ENCODE data around the gene SETDB2. TPM values are rescaled to one million over a fixed set of nuclear protein-coding genes. Genes with fewer than 3 reads are reported as not detected.

Gene SETDB2
- total and polyA plus RNA-seq, 2 of the 4 experiments (the other 2 are of a cell fraction) = 4.3 to 5.7 TPM

DNA sequence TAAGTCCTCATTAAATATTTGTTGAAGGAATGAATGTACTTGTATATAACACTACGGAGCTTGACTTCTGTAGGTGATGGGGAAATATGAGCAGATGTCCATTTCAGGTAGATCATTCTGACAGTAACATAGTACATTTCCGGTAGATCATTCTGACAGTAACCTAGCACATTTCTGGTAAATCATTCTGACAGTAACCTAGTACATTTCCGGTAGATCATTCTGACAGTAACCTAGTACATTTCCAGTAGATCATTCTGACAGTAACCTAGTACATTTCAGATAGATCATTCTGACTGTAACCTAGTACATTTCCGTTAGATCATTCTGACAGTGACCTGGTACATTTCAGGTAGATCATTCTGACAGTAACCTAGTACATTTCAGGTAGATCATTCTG is 54.1 kb downstream of the SETDB2 start:
- Histone ChIP-seq H3K79me1 (ENCODE audit: low read depth in 1 of 2, low read length in 2 of 2) (peaks cover 8 to 36% of the 10 kb centered on the region in 2 experiments; a peak in 3 of 4 replicates), H3K27me3 (ENCODE audit: control insufficient read depth, insufficient read depth, low read length) (no peaks in the 10 kb centered on the region), H3K4ac (ENCODE audit: low read depth, low read length) (no peak overlapping the region), H2AK5ac (ENCODE audit: low read depth, low read length) (no peak overlapping the region), H3K14ac (replicated peaks; ENCODE audit: low read depth, low read length) (no peak overlapping the region), H2BK5ac (ENCODE audit: low read depth, low read length, poor library complexity, severe bottlenecking) (peak overlapping the region; percentile 68), H3K4me1 (ENCODE audit: control insufficient read depth, insufficient read depth, low read length) (peaks cover 16% of the 10 kb centered on the region), H4K8ac (ENCODE audit: low read depth in 2 of 2, low read length in 2 of 2) (no peak overlapping the region), H2AK9ac (replicated peaks; ENCODE audit: low read depth, low read length, poor library complexity) (no peak overlapping the region), H3K18ac (ENCODE audit: low read depth, low read length) (no peak overlapping the region), H3K4me3 (ENCODE audit: insufficient read depth, low read depth, low read length) (no peak overlapping the region), H4K5ac (ENCODE audit: low read depth, low read length) (no peak overlapping the region), H4K91ac (ENCODE audit: insufficient read depth, low read depth, low read length) (no peak overlapping the region), H3K23ac (ENCODE audit: low read depth, low read length) (no peak overlapping the region), H2BK15ac (ENCODE audit: low read depth, low read length) (0 out of 3 replicates have a peak overlapping the region, but pooled peaks have one; percentile 67), H2AFZ (replicated peaks; ENCODE audit: low read length, poor library complexity) (no peak overlapping the region), H3K27ac (ENCODE audit: insufficient read depth, low read length) (no peak overlapping the region), H3K9me1 (ENCODE audit: insufficient read depth, low read length) (peaks cover 22% of the 10 kb centered on the region), H3K56ac (ENCODE audit: extremely low read depth, insufficient read depth, low read length) (no peak overlapping the region), H4K20me1 (ENCODE audit: insufficient read depth, low read length) (no peaks in the 10 kb centered on the region), H2BK20ac (ENCODE audit: low read depth, low read length) (no peak overlapping the region), H3K4me2 (ENCODE audit: low read depth, low read length) (no peak overlapping the region), H2BK120ac (ENCODE audit: low read depth, low read length) (no peak overlapping the region), H3K9me3 (ENCODE audit: control insufficient read depth, insufficient read depth, low read length) (no peaks in the 10 kb centered on the region), H3K9ac (ENCODE audit: low read depth, low read length) (no peak overlapping the region), H3K36me3 (ENCODE audit: control insufficient read depth, insufficient read depth, low read length) (no peaks in the 10 kb centered on the region; the same call in 1 of the 2 replicates)
- BruUV-seq (replicated peaks) = no TSS peak
- DNase-seq = no peak
- intact Hi-C loops (cut with micrococcal nuclease) = no loop called here
- WGBS, 2 experiments (ENCODE audit: extremely low coverage in 2 of 2, insufficient read length in 1 of 2) = 100% methylated on average over 1 of the region's 4 CpGs; no CpG with 5 or more reads in 1 of the 2 experiments
- in situ Hi-C loops (cut with MboI; ENCODE audit: low sequenced_read_pairs) = no loop called here
- TF ChIP-seq RFX5 (IDR thresholded peaks at IDR 0.05; ENCODE audit: low read depth, low read length) (no peak), MAFK (IDR thresholded peaks at IDR 0.05; ENCODE audit: low read depth, low read length) (no peak), SMC3 (IDR thresholded peaks at IDR 0.05; ENCODE audit: low read depth, low read length) (no peak)
- TF ChIP-seq, protein P1, sequence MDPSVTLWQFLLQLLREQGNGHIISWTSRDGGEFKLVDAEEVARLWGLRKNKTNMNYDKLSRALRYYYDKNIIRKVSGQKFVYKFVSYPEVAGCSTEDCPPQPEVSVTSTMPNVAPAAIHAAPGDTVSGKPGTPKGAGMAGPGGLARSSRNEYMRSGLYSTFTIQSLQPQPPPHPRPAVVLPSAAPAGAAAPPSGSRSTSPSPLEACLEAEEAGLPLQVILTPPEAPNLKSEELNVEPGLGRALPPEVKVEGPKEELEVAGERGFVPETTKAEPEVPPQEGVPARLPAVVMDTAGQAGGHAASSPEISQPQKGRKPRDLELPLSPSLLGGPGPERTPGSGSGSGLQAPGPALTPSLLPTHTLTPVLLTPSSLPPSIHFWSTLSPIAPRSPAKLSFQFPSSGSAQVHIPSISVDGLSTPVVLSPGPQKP (IDR thresholded peaks at IDR 0.05; ENCODE audit: borderline replicate concordance, low read depth, low read length) = no peak
- TF ChIP-seq, protein P2, sequence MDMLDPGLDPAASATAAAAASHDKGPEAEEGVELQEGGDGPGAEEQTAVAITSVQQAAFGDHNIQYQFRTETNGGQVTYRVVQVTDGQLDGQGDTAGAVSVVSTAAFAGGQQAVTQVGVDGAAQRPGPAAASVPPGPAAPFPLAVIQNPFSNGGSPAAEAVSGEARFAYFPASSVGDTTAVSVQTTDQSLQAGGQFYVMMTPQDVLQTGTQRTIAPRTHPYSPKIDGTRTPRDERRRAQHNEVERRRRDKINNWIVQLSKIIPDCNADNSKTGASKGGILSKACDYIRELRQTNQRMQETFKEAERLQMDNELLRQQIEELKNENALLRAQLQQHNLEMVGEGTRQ (IDR thresholded peaks at IDR 0.05; ENCODE audit: low read depth, low read length) = no peak
- no peak for ATAC-seq (ENCODE audit: low read depth)
- dilution Hi-C loops (cut with HindIII; ENCODE audit: low sequenced_read_pairs, unreplicated experiment) = no loop called here
- POLR2A ChIA-PET (ENCODE audit: unreplicated experiment) = no interaction called here
- CTCF ChIA-PET = no interaction called here

All from IMR-90 (cell line).